HepG2 (cell line): ENCODE data around the gene MFSD6. TPM values are rescaled to one million over a fixed set of nuclear protein-coding genes. Genes with fewer than 3 reads are reported as not detected.
A peak's percentile ranks its signal among the peaks of the same experiment; 100 is the strongest.

ENCODE experiments used
- BHLHE40 ChIP-seq: IDR thresholded peaks from 2 replicates; pipeline ENCODE4 v1.6.1; 2011; ENCODE audit warnings: low read length, improper control_type of control experiment
- BRD4 ChIP-seq: sonication (generic); formaldehyde crosslinking; IDR thresholded peaks from 2 replicates; pipeline ENCODE4 v1.4.0; 2020; ENCODE audit warnings: missing genetic modification reagents
- ELF3 ChIP-seq: IDR thresholded peaks from 2 replicates; pipeline ENCODE4 v1.6.1; 2016; ENCODE audit warnings: missing genetic modification reagents, missing compliant biosample characterization
- FOSL2 ChIP-seq: sonication (generic); formaldehyde crosslinking; IDR thresholded peaks from 2 replicates; pipeline ENCODE4 v1.4.0; 2020; ENCODE audit warnings: missing genetic modification reagents
- GTF3A ChIP-seq: sonication (generic); formaldehyde crosslinking; conservative IDR thresholded peaks from 2 replicates; pipeline ENCODE4 v1.4.0; 2020; ENCODE audit warnings: mild to moderate bottlenecking, missing genetic modification reagents
- LCORL ChIP-seq, 2 experiments: fragments of 450-650 bp in 1 of 2; sonication (generic) in 1 of 2; formaldehyde crosslinking in 1 of 2; IDR thresholded peaks; 2 replicates each; pipeline versions ENCODE4 v1.5.0 to v1.6.1; 2017 to 2020; ENCODE audit warnings: antibody characterized with exemption in 1 of 2, missing genetic modification reagents in 1 of 2
- MXD4 ChIP-seq: IDR thresholded peaks from 2 replicates; pipeline ENCODE4 v1.6.1; 2016; ENCODE audit warnings: mild to moderate bottlenecking, missing biosample characterization, missing genetic modification reagents
- NFATC3 ChIP-seq: sonication (generic); formaldehyde crosslinking; IDR thresholded peaks from 2 replicates; pipeline ENCODE4 v1.5.1; 2020; ENCODE audit warnings: mild to moderate bottlenecking, missing genetic modification reagents
- NONO ChIP-seq, 2 experiments: fragments of 450-650 bp in 1 of 2; sonication (generic) in 1 of 2; formaldehyde crosslinking in 1 of 2; IDR thresholded peaks in 1 of 2; conservative IDR thresholded peaks in 1 of 2; 2 replicates each; pipeline versions ENCODE4 v1.6.1 to v1.8.0; 2017 to 2022; ENCODE audit warnings: mild to moderate bottlenecking in 1 of 2, missing genetic modification reagents in 1 of 2, moderate library complexity in 1 of 2
- RARA ChIP-seq: IDR thresholded peaks from 2 replicates; pipeline ENCODE4 v1.6.1; 2016; ENCODE audit warnings: missing genetic modification reagents, missing compliant biosample characterization
- SALL1 ChIP-seq: sonication (generic); formaldehyde crosslinking; IDR thresholded peaks from 2 replicates; pipeline ENCODE4 v1.8.0; 2022; ENCODE audit warnings: mild to moderate bottlenecking, missing genetic modification reagents
- ZNF224 ChIP-seq: sonication (generic); formaldehyde crosslinking; IDR thresholded peaks from 2 replicates; pipeline ENCODE4 v1.5.0; 2020; ENCODE audit warnings: mild to moderate bottlenecking, missing genetic modification reagents
- ZNF557 ChIP-seq: sonication (generic); formaldehyde crosslinking; IDR thresholded peaks from 2 replicates; pipeline ENCODE4 v1.4.0; 2020; ENCODE audit warnings: missing genetic modification reagents
- ZSCAN12 ChIP-seq: sonication (generic); formaldehyde crosslinking; IDR thresholded peaks from 2 replicates; pipeline ENCODE4 v1.9.0; 2021; ENCODE audit warnings: mild to moderate bottlenecking, missing genetic modification reagents
- polyA plus RNA-seq, 8 experiments: library from polyadenylated mRNA; depleted of rRNA in 3 of 8; stranded (reverse) in 7 of 8; unstranded in 1 of 8; fragments of >200 nt; fragmentation: Illumina TruSeq in 4 of 8; extraction: Trizol in 4 of 8; gene quantifications; 2 replicates each; pipeline versions ENCODE4 v1.2.1 to v1.2.3, GENCODE V29; 2011 to 2016; ENCODE audit warnings: low read depth in 4 of 8, missing spikeins in 1 of 8, mixed read lengths in 1 of 8; ENCODE audit not compliant: insufficient read depth in 1 of 8
- total RNA-seq, 5 experiments: library from RNA; depleted of rRNA; stranded (reverse); fragments of >200 nt; fragmentation: Illumina TruSeq; extraction: Trizol; gene quantifications; 2 replicates each; pipeline ENCODE4 v1.2.3, GENCODE V29; 2016; ENCODE audit warnings: low read depth in 1 of 5
- TF ChIP-seq, protein P1 (sequence below): sonication (generic); formaldehyde crosslinking; IDR thresholded peaks from 2 replicates; pipeline ENCODE4 v1.5.1; 2020; ENCODE audit warnings: mild to moderate bottlenecking, missing genetic modification reagents, borderline replicate concordance
- TF ChIP-seq, protein P2 (sequence below): IDR thresholded peaks from 2 replicates; pipeline ENCODE4 v1.6.1; 2018; ENCODE audit warnings: missing genetic modification reagents
- TF ChIP-seq, protein P3 (sequence below), 2 experiments: fragments of 450-650 bp in 1 of 2; sonication (generic) in 1 of 2; formaldehyde crosslinking; IDR thresholded peaks; 2 replicates each; pipeline versions ENCODE4 v1.5.0 to v1.8.0; 2020 to 2022; ENCODE audit warnings: mild to moderate bottlenecking in 1 of 2, missing genetic modification reagents in 1 of 2
- TF ChIP-seq, protein P4 (sequence below): IDR thresholded peaks from 2 replicates; pipeline ENCODE4 v1.6.1; 2016; ENCODE audit warnings: mild to moderate bottlenecking
- TF ChIP-seq, protein P5 (sequence below): sonication (generic); formaldehyde crosslinking; IDR thresholded peaks from 2 replicates; pipeline ENCODE4 v1.8.1; 2023; ENCODE audit warnings: mild to moderate bottlenecking, missing genetic modification reagents

The MFSD6 gene
- total and polyA plus RNA-seq, 2 of the 13 experiments (the other 11 are each of a cell fraction or from before 2014, with no cell fraction given) = 0.92 to 1.4 TPM

DNA sequence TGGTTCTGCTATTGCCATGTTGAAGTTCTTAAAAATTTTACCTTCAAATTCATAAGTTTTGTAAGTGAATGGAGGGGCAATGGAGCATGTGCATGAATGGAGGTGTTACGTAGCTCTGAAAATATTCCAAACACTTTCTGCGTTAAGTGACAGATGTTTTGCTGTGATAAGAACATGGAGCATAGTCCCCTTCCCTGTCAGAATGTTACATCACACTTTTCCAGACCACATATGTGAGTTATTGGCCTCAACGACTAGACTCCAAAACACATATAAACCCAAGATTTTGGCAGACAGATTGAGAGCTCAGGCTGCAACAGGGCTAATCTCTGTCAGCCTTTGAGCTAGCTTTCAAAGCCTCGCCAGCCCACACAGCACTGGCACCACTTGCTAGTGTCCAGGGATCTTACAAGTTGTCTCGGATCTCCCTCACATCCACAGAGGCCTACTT is 27.2 kb upstream of the MFSD6 start (continued):
- TF ChIP-seq MXD4 (CRISPR knock-in tag) (no peak), ZNF224 (CRISPR knock-in tag) (no peak), LCORL (IDR thresholded peaks at IDR 0.05) (no peak), LCORL (CRISPR knock-in tag; IDR thresholded peaks at IDR 0.05) (peak; percentile 61), ELF3 (peak; percentile 43; the same call in 1 of the 2 replicates), RARA (peak; percentile 46; the same call in 1 of the 2 replicates), NFATC3 (CRISPR knock-in tag) (no peak), SALL1 (peak; percentile 13; the same call in 1 of the 2 replicates), FOSL2 (CRISPR knock-in tag) (0 out of 2 replicates have a peak, but pooled peaks have one; percentile 39), ZSCAN12 (CRISPR knock-in tag) (no peak), BRD4 (no peak), NONO (IDR thresholded peaks at IDR 0.05) (no peak), NONO (CRISPR knock-in tag; conservative IDR thresholded peaks at IDR 0.05) (no peak), ZNF557 (CRISPR knock-in tag) (no peak), GTF3A (CRISPR knock-in tag) (no peak), BHLHE40 (no peak)
- TF ChIP-seq, protein P1, sequence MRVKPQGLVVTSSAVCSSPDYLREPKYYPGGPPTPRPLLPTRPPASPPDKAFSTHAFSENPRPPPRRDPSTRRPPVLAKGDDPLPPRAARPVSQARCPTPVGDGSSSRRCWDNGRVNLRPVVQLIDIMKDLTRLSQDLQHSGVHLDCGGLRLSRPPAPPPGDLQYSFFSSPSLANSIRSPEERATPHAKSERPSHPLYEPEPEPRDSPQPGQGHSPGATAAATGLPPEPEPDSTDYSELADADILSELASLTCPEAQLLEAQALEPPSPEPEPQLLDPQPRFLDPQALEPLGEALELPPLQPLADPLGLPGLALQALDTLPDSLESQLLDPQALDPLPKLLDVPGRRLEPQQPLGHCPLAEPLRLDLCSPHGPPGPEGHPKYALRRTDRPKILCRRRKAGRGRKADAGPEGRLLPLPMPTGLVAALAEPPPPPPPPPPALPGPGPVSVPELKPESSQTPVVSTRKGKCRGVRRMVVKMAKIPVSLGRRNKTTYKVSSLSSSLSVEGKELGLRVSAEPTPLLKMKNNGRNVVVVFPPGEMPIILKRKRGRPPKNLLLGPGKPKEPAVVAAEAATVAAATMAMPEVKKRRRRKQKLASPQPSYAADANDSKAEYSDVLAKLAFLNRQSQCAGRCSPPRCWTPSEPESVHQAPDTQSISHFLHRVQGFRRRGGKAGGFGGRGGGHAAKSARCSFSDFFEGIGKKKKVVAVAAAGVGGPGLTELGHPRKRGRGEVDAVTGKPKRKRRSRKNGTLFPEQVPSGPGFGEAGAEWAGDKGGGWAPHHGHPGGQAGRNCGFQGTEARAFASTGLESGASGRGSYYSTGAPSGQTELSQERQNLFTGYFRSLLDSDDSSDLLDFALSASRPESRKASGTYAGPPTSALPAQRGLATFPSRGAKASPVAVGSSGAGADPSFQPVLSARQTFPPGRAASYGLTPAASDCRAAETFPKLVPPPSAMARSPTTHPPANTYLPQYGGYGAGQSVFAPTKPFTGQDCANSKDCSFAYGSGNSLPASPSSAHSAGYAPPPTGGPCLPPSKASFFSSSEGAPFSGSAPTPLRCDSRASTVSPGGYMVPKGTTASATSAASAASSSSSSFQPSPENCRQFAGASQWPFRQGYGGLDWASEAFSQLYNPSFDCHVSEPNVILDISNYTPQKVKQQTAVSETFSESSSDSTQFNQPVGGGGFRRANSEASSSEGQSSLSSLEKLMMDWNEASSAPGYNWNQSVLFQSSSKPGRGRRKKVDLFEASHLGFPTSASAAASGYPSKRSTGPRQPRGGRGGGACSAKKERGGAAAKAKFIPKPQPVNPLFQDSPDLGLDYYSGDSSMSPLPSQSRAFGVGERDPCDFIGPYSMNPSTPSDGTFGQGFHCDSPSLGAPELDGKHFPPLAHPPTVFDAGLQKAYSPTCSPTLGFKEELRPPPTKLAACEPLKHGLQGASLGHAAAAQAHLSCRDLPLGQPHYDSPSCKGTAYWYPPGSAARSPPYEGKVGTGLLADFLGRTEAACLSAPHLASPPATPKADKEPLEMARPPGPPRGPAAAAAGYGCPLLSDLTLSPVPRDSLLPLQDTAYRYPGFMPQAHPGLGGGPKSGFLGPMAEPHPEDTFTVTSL (CRISPR knock-in tag) = no peak
- TF ChIP-seq, protein P2, sequence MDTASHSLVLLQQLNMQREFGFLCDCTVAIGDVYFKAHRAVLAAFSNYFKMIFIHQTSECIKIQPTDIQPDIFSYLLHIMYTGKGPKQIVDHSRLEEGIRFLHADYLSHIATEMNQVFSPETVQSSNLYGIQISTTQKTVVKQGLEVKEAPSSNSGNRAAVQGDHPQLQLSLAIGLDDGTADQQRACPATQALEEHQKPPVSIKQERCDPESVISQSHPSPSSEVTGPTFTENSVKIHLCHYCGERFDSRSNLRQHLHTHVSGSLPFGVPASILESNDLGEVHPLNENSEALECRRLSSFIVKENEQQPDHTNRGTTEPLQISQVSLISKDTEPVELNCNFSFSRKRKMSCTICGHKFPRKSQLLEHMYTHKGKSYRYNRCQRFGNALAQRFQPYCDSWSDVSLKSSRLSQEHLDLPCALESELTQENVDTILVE (CRISPR knock-in tag) = no peak
- TF ChIP-seq, protein P3, sequence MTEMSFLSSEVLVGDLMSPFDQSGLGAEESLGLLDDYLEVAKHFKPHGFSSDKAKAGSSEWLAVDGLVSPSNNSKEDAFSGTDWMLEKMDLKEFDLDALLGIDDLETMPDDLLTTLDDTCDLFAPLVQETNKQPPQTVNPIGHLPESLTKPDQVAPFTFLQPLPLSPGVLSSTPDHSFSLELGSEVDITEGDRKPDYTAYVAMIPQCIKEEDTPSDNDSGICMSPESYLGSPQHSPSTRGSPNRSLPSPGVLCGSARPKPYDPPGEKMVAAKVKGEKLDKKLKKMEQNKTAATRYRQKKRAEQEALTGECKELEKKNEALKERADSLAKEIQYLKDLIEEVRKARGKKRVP (CRISPR knock-in tag; IDR thresholded peaks at IDR 0.05) = peak in 1 of 2 experiments; percentile 52; a peak in 2 of 4 replicates
- TF ChIP-seq, protein P4, sequence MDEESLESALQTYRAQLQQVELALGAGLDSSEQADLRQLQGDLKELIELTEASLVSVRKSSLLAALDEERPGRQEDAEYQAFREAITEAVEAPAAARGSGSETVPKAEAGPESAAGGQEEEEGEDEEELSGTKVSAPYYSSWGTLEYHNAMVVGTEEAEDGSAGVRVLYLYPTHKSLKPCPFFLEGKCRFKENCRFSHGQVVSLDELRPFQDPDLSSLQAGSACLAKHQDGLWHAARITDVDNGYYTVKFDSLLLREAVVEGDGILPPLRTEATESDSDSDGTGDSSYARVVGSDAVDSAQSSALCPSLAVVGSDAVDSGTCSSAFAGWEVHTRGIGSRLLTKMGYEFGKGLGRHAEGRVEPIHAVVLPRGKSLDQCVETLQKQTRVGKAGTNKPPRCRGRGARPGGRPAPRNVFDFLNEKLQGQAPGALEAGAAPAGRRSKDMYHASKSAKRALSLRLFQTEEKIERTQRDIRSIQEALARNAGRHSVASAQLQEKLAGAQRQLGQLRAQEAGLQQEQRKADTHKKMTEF (CRISPR knock-in tag) = 0 out of 2 replicates have a peak, but pooled peaks have one; percentile 31
- TF ChIP-seq, protein P5, sequence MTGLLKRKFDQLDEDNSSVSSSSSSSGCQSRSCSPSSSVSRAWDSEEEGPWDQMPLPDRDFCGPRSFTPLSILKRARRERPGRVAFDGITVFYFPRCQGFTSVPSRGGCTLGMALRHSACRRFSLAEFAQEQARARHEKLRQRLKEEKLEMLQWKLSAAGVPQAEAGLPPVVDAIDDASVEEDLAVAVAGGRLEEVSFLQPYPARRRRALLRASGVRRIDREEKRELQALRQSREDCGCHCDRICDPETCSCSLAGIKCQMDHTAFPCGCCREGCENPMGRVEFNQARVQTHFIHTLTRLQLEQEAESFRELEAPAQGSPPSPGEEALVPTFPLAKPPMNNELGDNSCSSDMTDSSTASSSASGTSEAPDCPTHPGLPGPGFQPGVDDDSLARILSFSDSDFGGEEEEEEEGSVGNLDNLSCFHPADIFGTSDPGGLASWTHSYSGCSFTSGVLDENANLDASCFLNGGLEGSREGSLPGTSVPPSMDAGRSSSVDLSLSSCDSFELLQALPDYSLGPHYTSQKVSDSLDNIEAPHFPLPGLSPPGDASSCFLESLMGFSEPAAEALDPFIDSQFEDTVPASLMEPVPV (CRISPR knock-in tag) = no peak
